ENCODE data around the gene PYGB.

Gene PYGB

GRCh38 chr20:25247518-25247955, 348 bp upstream of the PYGB start:
- Histone ChIP-seq H3K4me1 (ENCODE audit: control insufficient read depth in 1 of 2, insufficient read depth in 1 of 2, low read depth in 1 of 2, low read length in 1 of 2) (peaks cover 18 to 22% of the 10 kb centered on the region in 2 experiments), H3K4me3 (ENCODE audit: low read depth in 1 of 2, low read length in 1 of 2) (peak overlapping the region; percentile 65 to 93), H3K36me3 (no peaks in the 10 kb centered on the region), H3K27me3 (peaks cover 19% of the 10 kb centered on the region), H3K9me3 (no peaks in the 10 kb centered on the region), H3K27ac (peak overlapping the region; percentile 91)
- TF ChIP-seq CTCF (IDR thresholded peaks at IDR 0.05): no peak

DNA sequence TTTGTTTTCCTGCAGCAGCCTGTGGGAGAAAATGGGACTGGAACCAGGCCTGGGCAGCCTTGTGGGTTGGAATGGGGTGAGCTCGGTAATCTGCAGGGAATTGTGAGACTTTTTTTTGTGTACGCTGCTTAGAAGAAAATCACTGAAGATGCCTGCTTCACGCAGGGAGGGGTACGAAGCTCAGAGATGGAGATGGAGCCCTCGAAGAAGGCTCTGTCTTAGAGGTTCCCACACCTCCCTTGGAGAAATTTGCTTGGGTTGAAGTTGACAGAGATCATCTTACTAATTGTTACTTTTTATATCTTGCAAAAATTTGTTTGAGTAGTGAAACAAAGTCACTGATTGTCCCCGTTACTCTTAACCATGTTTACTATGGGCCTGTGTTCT, 894 bp downstream of the PYGB start:
- peak overlapping the region; percentile 91 for H3K27ac ChIP-seq
- H3K4me3 ChIP-seq (ENCODE audit: low read depth in 1 of 2, low read length in 1 of 2): peak overlapping the region; percentile 65 to 93
- TF ChIP-seq CTCF (IDR thresholded peaks at IDR 0.05): no peak
- peaks cover 16% of the 10 kb centered on the region for H3K27me3 ChIP-seq
- peaks cover 18 to 22% of the 10 kb centered on the region in 2 experiments for H3K4me1 ChIP-seq (ENCODE audit: control insufficient read depth in 1 of 2, insufficient read depth in 1 of 2, low read depth in 1 of 2, low read length in 1 of 2)
- no peaks in the 10 kb centered on the region for H3K9me3 ChIP-seq
- no peaks in the 10 kb centered on the region for H3K36me3 ChIP-seq

GRCh38 chr20:25249198-25249931, 1.5 kb downstream of the PYGB start:
- Histone ChIP-seq H3K27me3 (peaks cover 16% of the 10 kb centered on the region), H3K27ac (no peak overlapping the region), H3K4me1 (ENCODE audit: control insufficient read depth in 1 of 2, insufficient read depth in 1 of 2, low read depth in 1 of 2, low read length in 1 of 2) (peaks cover 18 to 22% of the 10 kb centered on the region in 2 experiments), H3K36me3 (no peaks in the 10 kb centered on the region), H3K4me3 (ENCODE audit: low read depth in 1 of 2, low read length in 1 of 2) (no peak overlapping the region), H3K9me3 (no peaks in the 10 kb centered on the region)
- no peak for TF ChIP-seq CTCF (IDR thresholded peaks at IDR 0.05)

DNA sequence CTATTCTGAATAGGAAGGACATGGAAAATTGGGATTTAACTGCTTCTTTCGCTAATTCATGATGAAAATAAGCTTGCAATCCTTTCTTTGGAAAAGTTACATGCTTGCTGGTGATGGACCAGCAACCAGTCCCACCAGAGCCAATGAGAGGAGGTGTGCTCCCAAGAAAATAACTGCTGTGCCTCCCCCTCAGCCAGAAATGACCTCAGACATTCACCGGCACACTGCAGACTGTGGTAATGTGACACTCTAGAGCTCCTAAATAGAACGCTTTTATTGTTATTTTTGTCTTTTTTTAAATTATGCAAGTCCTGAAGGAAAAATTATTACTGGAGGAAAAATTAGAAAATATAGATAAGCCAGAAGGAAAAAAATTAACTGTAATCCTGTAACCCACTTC, 2.6 kb downstream of the PYGB start:
- Histone ChIP-seq H3K4me1 (ENCODE audit: control insufficient read depth in 1 of 2, insufficient read depth in 1 of 2, low read depth in 1 of 2, low read length in 1 of 2) (peaks cover 18 to 22% of the 10 kb centered on the region in 2 experiments), H3K4me3 (ENCODE audit: low read depth in 1 of 2, low read length in 1 of 2) (no peak overlapping the region), H3K27ac (no peak overlapping the region), H3K36me3 (no peaks in the 10 kb centered on the region), H3K9me3 (no peaks in the 10 kb centered on the region), H3K27me3 (peaks cover 16% of the 10 kb centered on the region)
- no peak for TF ChIP-seq CTCF (IDR thresholded peaks at IDR 0.05)

GRCh38 chr20:25251019-25251418, 3.1 kb downstream of the PYGB start:
- H3K36me3 ChIP-seq: no peaks in the 10 kb centered on the region
- no peak overlapping the region for H3K27ac ChIP-seq
- peaks cover 18 to 22% of the 10 kb centered on the region in 2 experiments for H3K4me1 ChIP-seq (ENCODE audit: control insufficient read depth in 1 of 2, insufficient read depth in 1 of 2, low read depth in 1 of 2, low read length in 1 of 2)
- TF ChIP-seq CTCF (IDR thresholded peaks at IDR 0.05): no peak
- H3K4me3 ChIP-seq (ENCODE audit: low read depth in 1 of 2, low read length in 1 of 2): no peak overlapping the region
- H3K27me3 ChIP-seq: peaks cover 15% of the 10 kb centered on the region
- no peaks in the 10 kb centered on the region for H3K9me3 ChIP-seq
